ENCODE measurements around the gene BRSK2.
A peak's percentile ranks its signal among the peaks of the same experiment; 100 is the strongest.
"Not testable (repeated sequence)": the region's sequence is repeated elsewhere in the genome, so short reads cannot be mapped to it uniquely, and the experiment has no call there.

Gene BRSK2

GRCh38 chr11:1406571-1407485, 17.1 kb downstream of the BRSK2 start:
- peak in 1 of 56 donors; percentile 7 for DNase-seq

GRCh38 chr11:1407668-1408067, 17.9 kb downstream of the BRSK2 start:
- DNase-seq, result peak in 2 of 56 donors; percentile 5 to 33

- no peak for DNase-seq
These were observed 18.6 kb downstream of the BRSK2 start for GRCh38 chr11:1408346-1408745.

- peak in 23 of 56 donors; percentile 12 to 69 (median 38) for DNase-seq
These were observed 19.5 kb downstream of the BRSK2 start for GRCh38 chr11:1409108-1409851.

- not testable (repeated sequence) for DNase-seq
These were observed 20.1 kb downstream of the BRSK2 start for GRCh38 chr11:1409852-1410125.

GRCh38 chr11:1410366-1411291, 20.9 kb downstream of the BRSK2 start:
- DNase-seq, result peak in 25 of 56 donors; percentile 7 to 72 (median 37)

GRCh38 chr11:1411301-1411700, 21.6 kb downstream of the BRSK2 start:
- no peak for DNase-seq

- not testable (repeated sequence) for DNase-seq
These were observed 22.0 kb downstream of the BRSK2 start for GRCh38 chr11:1411739-1412138.

- no peak for DNase-seq
These were observed 22.8 kb downstream of the BRSK2 start for GRCh38 chr11:1412377-1413095.

- no peak for DNase-seq
These were observed 24.9 kb downstream of the BRSK2 start for GRCh38 chr11:1414650-1415049.

- DNase-seq, result no peak
These were observed 25.9 kb downstream of the BRSK2 start for GRCh38 chr11:1415631-1416030.

- not testable (repeated sequence) for DNase-seq
These were observed 28.6 kb downstream of the BRSK2 start for GRCh38 chr11:1418192-1418795.

GRCh38 chr11:1419811-1420210, 30.1 kb downstream of the BRSK2 start:
- DNase-seq, result peak in 25 of 56 donors; percentile 13 to 80 (median 42)

- DNase-seq, result peak in 31 of 56 donors; percentile 18 to 83 (median 52)
These were observed 31.6 kb downstream of the BRSK2 start for GRCh38 chr11:1421291-1421690.

GRCh38 chr11:1422481-1422880, 32.7 kb downstream of the BRSK2 start:
- no peak for DNase-seq

- DNase-seq, result no peak
These were observed 33.2 kb downstream of the BRSK2 start for GRCh38 chr11:1422981-1423380.

GRCh38 chr11:1423406-1423805, 33.7 kb downstream of the BRSK2 start:
- DNase-seq, result not testable (repeated sequence)

- DNase-seq, result no peak
These were observed 35.3 kb downstream of the BRSK2 start for GRCh38 chr11:1425006-1425405.

GRCh38 chr11:1425439-1425838, 35.7 kb downstream of the BRSK2 start:
- no peak for DNase-seq

- no peak for DNase-seq
These were observed 39.1 kb downstream of the BRSK2 start for GRCh38 chr11:1428762-1429316.

Measured in nucleus accumbens (tissue), 56 donors.